NCI-H1417 treated with DMSO at 0.1 percent for 48 hours (cell line): ENCODE results near the gene NOXO1.
"Not testable (repeated sequence)": the region's sequence is repeated elsewhere in the genome, so short reads cannot be mapped to it uniquely, and the experiment has no call there.

Experiments used
- DNase-seq: peaks from one replicate; lab custom pipeline; 2025; lab: John Stamatoyannopoulos, UW

Gene NOXO1

DNA sequence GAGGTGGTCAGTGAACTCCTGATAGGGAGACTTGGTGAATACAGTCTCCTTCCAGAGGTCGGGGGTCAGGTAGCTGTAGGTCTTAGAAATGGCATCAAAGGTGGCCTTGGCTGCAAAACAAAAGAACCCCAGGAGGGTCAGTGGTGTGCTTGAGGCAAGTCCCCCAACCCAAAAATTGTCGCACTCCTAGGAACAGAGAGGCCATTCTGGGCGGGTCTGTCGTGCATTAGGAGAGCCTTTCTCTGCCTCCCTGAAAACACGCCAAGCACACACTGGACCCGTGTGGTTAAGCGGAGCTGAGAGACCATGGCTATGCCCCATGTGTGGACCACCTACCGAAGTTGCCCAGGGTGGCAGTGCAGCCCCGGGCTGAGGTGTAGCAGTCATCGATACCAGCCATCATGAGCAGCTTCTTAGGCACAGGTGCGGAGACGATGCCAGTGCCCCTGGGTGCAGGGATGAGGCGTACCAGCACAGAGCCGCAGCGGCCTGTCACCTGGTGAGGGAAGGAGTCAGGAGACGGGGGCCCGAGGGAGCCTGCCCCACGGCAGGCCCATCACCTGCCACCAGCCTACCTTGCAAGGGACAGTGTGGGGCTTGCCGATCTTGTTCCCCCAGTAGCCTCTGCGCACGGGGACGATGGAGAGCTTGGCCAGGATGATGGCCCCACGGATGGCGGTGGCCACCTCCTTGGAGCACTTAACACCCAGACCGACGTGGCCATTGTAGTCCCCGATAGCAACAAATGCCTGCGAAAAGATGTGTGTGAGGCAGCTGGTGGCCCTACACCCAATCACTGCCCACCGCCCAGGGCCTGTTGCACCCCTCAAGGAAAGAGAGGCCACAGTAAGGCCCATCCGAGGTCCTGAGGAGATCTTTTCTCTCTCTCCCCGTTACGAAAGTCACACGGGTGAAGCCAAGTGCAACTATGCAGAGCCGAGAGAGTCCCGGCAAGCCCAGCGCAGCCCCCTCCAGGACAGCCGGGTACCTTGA is 18.8 kb downstream of the NOXO1 start:
- DNase-seq: not testable (repeated sequence)

DNA sequence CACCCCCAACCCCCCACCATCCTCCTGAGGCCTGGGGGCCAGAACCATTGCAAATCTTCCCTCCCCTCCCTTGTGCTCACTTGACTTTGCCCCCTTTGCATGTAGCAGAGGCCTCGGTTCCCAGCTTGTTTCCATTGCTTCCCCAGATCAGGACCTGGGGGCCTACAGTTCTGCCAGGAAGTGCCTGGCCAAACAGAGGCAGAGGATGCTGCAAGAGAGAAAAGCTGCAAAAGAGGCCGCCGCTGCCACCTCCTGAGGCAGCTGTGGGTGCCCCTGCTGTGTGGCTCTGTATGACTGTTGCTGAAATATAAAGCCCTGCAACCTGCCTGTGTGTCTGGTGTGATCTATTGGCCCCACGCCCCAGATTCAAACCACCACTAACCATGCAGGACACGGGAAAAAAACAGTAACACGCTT is 19.6 kb downstream of the NOXO1 start:
- DNase-seq: no peak

DNA sequence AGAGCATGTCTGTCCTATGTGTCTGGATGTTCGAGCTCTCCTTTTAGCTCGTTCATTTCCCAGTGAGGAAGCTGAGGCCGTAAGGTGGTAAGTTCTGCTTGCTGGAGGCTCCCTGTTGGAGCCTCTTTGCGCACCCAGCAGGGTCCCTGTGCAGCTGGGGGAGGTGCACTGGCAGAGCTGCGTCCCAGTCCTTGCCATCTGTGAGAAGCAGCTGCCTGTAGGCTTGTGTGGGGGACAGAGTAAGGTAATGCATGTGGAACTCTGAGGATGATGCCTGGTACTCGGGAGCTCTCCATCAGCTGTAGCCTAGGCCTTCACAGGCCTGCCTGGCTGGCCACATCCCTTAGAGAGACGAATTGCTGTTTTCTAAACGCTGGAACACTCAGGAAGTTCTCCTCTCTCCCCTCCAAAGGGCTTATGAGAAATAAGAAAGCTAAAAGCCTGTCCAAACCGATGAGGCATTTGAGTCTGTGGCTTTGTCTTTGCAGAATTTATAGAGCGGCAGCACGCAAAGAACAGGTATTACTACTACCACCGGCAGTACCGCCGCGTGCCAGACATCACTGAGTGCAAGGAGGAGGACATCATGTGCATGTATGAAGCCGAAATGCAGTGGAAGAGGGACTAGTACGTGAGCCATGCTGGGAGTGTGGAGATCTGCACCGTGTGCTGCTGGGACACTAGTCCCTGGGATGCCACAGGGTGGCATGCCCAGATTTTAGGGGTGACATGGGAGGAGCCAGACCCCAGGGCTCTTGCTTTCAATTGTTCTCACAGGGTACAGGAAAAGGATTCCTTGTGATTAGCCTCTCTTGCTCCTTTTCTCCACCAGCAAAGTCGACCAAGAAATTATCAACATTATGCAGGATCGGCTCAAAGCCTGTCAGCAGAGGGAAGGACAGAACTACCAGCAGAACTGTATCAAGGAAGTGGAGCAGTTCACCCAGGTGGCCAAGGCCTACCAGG is 20.3 kb downstream of the NOXO1 start:
- no peak for DNase-seq

DNA sequence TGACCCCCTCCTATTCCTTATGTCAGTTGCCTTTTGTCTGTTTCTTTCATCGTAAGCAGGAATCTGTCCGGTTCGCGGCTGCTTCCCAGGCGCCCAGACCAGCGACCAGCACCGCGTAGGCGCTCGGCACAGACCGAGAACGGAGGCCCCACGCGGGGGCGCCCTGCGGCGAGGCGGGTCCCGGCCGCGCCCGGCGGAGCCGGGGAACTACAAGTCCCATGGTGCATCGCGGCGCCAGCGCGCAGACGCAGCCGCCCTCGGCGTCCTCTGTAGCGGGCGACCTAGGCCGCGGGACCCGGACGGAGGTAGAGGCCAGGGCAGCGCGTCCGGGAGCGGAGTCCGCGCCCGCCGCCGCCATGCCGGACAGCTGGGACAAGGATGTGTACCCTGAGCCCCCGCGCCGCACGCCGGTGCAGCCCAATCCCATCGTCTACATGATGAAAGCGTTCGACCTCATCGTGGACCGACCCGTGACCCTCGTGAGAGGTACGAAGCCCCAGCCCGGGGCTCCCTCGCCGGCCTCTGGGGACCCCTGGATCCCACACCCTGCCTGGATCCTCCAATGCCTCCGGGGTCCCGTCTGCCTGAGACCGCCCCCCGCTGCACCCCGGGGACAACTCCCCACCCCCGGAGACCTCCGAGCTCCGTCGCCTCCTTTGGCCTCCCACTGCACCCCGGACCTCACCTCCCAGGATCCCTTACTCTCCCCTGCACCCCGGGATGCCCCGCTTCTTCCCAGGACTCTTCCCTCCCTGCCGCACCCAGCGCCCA is 21.8 kb downstream of the NOXO1 start, which contains the start of gene NDUFB10:
NDUFB10 (plus strand) TSS at position 270 of the 771 bp plus-strand sequence; CDS start at position 357, 87 bp downstream.
- DNase-seq: no peak

DNA sequence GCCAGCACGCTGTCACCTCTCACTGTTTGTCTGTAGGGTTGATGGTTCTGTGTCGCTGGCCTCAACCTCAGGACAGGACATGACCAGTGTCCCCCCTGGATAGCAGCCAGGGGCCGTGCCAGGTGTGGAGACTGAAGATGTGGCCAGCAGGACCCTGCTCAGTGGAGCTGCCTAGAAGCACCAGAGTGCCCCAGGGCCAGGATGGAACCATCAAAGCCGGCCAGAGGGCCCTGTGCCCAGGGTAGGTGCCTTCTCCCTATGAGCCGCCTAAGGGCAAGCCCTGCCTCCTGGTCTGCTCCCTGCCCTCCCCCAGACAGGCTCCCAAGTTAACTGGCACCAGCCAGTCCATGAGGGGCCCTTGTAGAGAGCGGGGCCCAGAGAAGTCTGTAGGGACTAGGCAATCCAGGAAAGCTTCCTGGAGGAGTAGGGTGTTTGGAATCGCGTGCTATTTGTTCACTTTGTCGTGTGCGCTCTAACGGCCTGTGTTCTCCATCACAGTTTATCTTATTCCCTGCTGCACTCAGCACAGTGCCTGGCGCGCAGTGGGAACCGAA is 22.5 kb downstream of the NOXO1 start:
- no peak for DNase-seq

DNA sequence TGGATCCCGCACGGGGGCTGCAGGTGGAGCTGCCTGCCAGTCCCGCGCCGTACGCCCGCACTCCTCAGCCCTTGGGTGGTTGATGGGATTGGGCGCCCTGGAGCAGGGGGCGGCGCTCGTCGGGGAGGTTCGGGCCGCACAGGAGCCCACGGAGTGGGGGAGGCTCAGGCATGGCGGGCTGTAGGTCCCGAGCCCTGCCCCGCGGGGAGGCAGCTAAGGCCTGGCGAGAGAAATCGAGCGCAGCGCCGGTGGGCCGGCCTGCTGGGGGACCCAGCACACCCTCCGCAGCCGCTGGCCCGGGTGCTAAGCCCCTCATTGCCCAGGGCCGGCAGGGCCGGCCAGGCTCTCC is 23.2 kb downstream of the NOXO1 start:
- DNase-seq: not testable (repeated sequence)

DNA sequence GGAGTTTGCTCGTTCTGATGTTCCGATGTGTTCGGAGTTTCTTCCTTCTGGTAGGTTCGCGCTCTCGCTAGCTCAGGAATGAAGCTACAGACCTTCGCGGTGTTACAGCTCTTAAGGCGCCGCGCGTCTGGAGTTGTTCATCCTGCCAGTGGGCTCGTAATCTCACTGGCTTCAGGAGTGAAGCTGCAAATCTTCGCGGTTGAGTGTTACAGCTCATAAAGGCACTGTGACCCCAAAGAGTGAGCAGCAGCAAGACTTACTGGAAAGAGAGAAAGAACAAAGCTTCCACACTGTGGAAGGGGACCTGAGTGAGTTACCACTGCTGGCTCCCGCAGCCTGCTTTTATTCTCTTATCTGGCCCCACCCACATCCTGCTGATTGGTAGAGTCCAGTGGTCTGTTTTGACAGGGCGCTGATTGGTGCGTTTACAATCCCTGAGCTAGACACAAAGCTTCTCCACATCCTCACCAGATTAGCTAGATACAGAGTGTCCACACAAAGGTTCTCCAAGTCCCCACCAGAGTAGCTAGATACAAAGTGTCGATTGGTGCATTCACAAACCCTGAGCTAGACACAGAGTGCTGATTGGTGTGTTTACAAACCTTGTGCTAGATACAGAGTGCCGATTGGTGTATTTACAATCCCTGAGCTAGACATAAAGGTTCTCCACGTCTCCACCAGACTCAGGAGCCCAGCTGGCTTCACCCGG is 23.7 kb downstream of the NOXO1 start:
- not testable (repeated sequence) for DNase-seq

DNA sequence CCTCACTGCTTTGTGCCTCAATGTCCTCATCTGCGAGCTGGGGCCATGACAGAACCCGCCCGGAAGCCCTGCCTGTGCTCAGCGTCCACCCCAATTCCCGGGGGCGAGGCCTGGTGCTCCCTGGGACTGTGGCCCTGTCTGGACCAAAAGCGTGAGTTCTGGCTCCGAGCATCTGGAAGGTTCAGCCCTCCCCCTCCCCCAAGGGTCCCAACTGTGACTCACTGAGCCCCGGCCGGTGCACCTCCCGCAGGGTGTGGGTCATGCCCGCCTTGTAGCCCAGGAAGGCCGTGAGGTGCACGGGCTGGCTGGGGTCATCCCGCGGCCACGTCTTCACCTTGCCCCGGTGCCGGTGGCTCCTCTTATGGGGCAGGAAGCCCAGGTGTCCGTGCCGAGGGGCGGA is 27.5 kb downstream of the NOXO1 start:
- DNase-seq: no peak

DNA sequence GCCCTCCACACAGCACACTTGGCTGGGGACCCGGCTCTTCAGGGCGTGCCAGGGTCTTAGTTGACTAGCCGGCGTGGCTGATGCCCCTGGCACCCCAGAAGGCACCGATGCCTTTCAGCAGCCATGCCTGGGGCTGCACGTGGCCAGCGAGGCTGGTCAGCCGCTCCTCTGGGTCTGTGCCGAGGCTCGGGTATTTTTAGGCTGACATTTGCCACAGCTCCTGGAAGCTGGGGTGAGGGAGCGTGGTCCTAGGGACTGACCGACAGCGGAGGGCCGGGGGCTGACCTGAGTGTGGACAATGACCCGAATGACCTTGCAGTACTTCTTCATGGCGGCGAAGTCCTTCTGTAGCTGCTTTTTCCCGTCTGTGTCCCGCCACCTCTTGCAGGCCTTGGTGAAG is 30.7 kb downstream of the NOXO1 start:
- DNase-seq: no peak

DNA sequence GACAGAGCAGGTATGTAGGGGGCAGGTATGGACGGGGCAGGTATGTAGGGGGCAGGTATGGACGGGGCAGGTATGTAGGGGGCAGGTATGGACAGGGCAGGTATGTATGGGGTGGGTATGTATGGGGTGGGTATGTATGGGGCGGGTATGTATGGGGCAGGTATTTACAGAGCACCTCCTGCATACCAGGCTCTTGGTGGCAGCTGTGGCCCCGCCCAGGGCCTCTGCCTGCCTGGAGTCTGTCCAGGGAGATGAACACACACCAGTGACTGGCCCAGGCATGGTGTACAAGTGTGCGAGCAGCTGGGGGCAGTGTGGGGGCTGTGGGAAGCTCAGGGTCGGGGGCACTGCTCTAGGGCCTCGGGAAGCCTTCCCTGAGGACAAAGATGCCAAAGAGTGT is 31.2 kb downstream of the NOXO1 start:
- DNase-seq: no peak

DNA sequence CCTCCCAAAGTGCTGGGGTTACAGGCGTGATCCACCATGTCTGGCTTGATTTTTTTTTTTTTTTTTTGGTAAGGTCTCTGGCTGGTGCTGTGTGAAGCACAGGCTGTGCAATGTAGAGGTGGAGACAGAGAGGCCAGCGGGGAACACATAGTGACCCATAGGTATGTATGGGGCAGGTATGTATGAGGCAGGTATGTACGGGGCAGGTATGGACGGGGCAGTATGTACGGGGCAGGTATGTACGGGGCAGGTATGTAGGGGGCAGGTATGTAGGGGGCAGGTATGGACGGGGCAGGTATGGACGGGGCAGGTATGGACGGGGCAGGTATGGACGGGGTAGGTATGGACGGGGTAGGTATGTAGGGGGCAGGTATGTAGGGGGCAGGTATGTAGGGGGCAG is 31.8 kb downstream of the NOXO1 start:
- DNase-seq: no peak

DNA sequence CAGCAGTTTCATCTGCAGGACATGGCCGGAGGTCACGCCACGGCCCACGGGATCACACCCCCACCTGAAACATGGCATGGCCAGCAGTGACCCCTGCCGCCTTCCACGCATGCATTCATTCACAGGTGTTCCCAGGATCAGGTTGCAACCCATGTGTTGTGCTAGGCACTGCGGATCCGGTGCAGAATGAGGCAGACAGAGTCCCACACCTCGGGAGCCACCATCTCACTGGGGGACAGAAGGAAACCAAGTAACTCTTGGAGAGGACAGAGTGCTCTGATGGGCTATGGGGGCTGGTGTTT is 33.9 kb downstream of the NOXO1 start:
- DNase-seq: no peak

DNA sequence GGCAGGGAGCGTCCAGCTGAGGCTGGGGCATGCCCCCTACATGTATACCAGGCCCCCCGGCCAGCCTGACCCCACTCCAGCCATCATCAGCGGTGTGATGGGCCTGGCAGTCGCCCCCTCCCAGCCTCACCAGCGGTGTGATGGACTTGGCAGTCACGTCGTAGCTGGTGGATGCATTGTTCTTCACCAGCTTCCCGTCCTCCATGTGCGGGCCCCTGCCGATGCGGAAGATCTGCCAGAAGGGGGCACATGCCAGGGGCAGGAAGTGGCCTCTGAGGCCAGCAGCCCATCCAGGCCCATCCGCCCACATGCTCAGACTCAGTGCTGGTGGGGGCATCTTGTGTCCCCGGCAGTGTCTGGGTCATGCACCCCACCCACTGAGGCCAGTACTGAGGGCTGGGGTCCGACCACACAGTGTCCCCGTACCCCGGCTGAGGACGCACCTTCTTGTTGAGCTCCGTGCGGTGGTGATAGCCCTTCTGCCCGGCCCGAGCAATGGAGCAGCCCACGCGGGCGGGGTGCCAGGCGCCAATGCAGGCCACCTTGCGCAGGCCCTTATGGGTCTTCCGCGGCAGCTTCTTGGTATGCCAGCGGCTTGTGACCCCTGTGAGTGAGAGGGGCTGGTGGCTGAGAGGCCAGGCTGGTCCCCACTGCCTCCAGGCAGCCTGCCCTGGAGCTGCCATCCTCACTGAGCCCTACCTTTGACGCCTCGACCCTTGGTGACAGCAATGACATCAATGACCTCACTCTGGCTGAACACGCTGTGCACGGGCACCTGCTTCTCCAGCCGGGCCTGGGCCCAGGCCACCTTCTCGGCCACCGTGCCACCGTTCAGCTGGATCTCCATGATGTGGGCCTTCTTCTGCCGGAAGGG is 34.5 kb downstream of the NOXO1 start:
- DNase-seq: no peak

DNA sequence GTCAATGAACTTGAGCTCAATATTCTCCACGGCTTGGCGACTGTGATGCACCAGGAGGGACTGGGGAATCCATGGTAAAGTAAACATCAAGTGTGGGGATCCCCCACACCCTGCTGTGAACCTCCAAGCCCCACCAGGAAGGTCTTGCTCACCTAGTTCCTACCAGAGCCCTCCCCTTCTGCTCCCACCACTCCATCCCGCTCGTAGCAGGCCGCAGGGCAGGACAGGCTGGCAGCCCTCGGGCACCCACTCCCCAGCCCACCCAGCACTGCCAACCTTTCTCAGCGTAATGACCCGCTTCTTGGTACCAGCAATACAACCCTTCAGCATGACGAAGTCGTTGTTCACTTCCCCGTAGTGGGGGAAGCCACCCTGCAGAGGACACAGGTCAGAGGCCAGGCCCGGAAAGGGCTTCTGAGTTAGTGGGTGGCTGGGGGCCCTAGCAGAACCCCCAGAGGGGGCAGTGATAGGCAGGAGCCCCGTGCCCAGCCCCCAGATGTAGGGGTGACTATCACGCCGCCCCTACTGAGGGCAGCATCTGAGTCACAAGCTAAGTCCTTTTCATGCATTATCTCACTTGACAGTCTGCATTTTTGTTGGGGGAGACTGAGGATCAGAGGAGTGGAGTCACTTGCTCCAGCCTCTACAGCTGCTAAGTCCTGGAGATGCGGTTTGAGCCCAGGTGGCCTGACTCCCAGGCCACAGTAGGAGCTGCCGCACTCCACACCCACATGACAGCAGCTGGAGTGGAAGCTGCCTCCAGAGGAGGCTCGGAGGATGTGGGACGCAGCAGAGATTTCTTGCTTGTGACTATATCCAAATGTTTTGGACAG is 35.5 kb downstream of the NOXO1 start:
- DNase-seq: no peak

DNA sequence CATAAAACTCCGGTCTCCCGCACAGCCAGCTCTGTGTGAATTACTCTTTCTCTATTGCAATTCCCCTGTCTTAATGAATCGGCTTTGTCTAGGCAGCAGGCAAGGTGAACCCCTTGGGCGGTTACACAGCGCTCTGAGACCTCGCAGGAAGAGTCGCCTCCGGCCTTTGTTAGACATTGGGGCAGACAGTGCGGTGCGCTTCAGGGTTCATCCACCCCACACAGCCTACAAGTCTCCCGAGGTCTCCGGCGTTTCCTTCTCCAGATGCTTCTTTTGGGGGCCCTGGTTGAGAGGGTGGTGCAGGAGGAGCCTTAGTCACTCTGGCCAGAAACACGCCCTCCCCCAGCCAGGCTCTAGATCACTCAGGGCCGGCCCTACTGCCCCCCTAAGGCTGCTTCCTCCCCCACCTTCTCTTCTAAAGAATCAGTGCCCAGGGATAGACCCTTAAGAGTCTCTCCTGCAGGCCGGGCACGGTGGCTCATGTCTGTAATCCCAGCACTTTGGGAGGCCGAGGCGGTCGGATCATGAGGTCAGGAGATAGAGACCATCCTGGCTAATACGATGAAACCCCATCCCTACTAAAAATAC is 36.6 kb downstream of the NOXO1 start:
- DNase-seq: no peak

DNA sequence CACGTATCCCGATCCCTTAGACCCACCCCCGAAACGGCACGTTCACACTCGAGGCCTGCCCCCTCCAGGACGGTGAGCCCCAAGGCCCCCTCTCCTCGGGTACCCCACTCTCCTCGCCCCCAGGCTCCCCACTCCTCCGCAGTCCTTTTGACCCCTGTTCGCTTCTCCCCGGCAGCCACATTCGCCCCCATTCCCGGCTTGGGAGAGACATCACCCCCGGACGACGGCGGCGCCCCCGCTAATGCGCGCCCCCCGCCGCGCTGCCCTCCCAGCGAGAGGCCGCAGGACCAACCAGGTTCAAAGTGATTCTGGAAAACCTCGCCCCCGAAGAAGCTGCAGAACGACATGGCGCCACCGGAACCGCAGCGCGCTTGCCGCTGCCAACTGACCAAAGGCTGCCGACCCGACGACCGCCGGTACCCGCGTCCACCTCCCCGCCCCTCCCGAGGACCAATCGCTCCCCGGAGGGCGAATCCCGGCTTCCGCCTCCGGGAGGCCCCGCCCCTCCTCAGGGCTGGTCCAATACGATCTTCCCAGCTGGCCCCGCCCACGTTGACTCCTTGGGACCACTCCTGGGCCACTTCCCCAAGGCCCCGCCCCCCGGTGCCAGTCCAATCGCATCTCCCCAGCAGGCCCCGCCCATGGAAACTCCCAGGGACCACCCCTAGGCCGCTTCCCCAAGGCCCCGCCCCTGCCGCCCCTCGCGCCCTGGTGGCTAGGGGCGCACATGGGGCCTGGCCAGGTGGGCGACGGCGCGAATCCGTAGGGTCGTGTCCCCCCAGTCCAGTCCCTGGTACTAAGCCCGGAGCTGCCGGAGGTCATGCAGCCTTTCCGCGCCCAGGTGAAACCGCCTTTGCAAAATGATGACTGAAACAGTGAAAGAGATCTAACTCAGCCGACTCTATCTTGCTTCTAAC is 38.2 kb downstream of the NOXO1 start, which contains the start of gene MSRB1:
MSRB1 (minus strand) TSS at position 390 of the 917 bp plus-strand sequence; CDS start at position 347, 43 bp downstream.
- DNase-seq: peak; percentile 94

DNA sequence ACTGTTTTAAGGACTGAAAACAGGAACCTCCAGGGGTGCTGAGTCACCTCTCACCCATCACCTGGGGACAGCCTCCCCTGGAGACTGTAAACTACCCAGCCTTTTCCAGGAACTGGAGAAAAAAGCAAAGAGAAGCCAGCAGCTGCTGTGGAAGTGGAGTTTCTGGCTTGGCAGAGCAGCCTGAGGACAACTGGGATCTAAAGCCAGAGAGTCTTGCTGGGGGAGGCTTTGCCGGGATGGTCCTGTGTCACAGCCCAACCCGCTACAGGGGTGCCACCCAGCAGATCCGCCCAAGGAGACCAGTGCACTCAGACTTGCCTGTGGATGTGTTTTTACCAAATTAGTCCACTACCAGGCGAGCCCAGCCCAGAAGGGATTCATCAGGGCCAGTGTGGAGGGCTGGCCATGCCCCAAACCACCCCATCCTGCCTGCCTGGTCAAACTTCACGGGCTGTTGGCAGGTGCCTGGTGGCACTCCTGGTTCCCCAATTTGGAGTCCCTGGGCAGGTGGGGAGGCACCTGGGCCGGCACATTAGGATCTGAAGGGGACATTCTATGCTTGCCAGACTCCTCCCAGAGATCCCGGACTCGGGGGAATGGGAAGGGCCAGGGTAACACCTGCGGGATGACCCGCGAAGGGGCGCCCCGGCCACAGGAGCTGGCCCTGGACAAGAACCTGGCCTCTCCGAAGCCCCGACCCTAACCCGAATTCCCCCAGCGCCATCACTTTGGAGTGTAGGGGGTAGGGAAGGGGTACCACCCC is 39.0 kb downstream of the NOXO1 start:
- DNase-seq: no peak
